Subcutaneous adipose tissue (tissue), 4 donors: ENCODE results near the gene ANKRD23. TPM values are rescaled to one million over a fixed set of nuclear protein-coding genes. Genes with fewer than 3 reads are reported as not detected.

ENCODE experiments used
- total RNA-seq, 4 donors: library from RNA; depleted of rRNA; stranded (reverse); fragments of >200 nt; gene quantifications; one replicate each; pipeline ENCODE4 v1.1.0, GENCODE V29; 2016
- TF ChIP-seq, protein P1 (sequence below): fragments of 450-650 bp; IDR thresholded peaks from one replicate; pipeline ENCODE4 v1.5.1; 2016; ENCODE audit warnings: low read depth, mild to moderate bottlenecking, control low read depth, antibody characterized with exemption, moderate library complexity

ANKRD23 gene
- total RNA-seq, 4 donors from 2014 or later, result 1.7 to 4.3 (median 2.9) TPM; not detected in 1

DNA sequence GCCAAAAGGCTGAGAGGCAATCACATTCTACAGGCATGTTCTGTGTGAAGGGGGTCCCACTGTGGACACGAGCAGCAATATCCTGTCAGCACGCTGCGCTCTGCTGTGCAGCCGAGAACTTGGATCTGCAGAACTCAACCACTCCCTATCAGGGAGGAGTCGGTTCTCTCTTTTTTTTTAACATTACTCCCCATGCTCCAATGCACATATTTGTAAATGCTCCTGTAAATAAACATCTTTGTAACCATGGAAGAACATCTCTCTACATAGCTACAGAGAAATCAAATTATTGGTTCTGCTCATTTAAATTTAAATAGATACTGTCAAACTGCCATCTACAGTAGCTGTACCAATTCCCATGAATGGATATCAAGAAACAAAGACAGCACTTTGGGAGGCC lies 3.0 kb upstream of the ANKRD23 start:
- TF ChIP-seq, protein P1, sequence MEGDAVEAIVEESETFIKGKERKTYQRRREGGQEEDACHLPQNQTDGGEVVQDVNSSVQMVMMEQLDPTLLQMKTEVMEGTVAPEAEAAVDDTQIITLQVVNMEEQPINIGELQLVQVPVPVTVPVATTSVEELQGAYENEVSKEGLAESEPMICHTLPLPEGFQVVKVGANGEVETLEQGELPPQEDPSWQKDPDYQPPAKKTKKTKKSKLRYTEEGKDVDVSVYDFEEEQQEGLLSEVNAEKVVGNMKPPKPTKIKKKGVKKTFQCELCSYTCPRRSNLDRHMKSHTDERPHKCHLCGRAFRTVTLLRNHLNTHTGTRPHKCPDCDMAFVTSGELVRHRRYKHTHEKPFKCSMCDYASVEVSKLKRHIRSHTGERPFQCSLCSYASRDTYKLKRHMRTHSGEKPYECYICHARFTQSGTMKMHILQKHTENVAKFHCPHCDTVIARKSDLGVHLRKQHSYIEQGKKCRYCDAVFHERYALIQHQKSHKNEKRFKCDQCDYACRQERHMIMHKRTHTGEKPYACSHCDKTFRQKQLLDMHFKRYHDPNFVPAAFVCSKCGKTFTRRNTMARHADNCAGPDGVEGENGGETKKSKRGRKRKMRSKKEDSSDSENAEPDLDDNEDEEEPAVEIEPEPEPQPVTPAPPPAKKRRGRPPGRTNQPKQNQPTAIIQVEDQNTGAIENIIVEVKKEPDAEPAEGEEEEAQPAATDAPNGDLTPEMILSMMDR, result no peak

DNA sequence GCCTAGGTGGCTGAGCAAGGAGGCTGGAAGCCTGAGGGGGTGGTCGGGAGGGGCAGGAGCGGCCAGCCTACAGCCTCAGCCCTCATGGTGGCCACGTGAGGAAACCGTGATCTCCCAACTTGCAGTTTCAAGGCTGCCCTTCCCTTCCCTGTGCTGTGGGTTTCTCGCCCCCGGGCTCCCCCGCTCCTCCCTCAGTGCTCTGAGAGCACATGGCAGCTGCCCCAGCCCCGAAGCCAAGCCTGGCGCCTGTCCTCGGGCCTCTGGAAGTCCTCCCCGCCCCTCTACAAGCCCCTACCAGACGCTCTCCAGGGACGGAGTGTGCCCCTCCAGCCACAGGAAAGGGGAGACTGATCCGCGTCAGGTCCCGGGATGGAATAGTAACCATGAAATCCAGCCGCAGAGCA lies 586 bp upstream of the ANKRD23 start:
- TF ChIP-seq, protein P1, result no peak

DNA sequence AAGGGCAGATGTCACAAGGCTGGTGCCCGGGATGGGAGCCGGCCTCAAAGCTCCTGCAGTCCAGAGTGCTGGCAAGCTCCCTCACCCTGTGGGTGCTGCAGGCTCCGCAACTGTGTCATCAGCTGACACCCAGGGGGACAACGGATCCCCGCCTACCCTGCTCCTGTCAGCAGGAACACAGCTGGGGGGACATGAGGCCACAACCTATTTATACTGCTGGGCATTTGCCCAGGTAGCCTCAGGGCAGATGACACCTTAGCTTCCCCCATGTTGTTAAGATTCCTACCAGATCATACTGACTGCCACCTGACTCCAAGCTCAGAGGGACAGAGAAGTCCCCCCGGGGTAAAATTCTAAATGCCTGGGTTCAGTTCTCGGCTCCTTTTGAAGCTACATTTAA lies 1.2 kb downstream of the ANKRD23 start:
- TF ChIP-seq, protein P1, result no peak

DNA sequence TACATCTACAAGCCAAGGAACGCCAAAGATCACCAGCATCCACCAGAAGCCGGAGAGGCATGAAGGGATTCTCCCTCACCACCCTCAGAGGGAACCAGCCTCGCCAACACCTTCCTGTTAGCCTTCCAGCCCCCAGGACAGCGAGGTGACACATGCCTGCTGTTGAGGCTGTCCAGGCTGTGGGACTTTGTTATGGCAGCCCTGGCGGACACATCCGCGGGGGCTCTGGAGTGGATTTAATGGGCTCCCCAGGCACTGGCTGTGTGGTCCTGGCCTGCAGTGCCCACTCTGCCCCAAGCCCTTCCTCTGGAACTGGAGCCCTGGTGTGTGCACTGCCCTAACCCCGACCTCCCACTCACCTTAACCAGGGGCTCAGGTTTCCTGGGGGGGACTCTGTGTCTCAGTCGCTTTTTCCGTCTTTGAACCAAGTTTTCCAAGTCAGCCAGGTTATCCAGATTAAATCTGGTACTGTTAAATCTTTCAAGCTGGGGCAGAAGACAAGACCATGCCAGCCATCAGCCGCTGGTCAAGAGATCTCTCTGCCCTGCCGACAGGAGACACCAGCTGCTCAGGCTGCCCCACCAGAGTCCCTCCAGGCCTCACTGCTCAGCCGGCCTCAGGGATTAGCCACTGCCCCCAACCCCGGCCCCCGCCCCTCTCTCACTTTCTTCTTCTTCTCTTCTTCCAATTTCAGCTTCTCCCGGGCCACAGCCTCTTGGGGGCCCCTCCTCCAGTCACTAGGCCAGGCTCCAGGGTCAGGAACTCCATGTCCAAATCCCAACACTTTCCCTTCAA lies 1.9 kb downstream of the ANKRD23 start:
- TF ChIP-seq, protein P1, result no peak

DNA sequence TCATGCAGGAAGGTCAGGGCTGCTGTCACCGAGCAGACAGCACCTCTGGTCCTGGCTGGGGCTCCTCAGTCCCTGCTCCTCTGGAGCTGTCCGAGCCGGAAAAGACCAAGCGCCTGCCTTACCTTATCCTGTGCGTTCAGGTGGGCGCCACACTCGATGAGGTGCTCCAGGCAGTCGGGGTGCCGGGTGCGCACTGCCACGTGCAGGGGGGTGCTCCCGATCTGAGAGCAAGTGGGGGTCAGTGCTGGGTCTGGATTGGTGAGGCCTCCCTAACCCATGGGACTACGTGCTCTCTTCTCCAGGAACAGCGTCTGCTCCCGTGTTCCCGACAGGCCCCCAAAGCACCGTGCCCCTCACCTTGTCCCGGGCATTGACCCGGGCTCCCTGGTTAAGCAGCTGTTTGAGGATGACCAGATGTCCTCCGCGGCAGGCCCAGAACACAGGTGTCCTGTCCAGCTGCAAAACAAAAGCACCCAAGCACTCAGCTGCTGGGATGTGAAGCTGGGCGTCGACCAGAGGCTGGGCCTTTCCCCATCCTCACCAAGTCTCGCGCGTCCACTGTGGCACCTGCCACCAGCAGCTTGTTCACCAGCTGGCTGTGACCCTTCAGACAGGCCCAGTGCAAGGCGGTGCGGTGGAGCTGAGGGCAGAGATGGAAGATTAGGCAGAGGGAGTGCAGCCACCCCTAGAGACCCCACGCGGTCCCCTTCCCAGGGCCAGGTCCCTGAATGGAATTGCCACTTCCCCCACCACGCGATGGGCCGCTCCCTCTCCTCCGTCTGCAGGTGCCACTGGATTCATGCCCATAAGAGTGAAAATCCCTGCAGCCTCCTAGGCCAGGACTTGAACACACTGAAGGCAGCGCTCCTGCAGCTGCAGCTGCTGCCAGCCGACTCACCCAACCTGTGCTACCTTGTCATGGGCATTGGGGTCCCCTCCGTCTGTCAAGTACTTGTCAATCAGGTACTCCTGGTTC lies 3.7 kb downstream of the ANKRD23 start:
- TF ChIP-seq, protein P1, result no peak

DNA sequence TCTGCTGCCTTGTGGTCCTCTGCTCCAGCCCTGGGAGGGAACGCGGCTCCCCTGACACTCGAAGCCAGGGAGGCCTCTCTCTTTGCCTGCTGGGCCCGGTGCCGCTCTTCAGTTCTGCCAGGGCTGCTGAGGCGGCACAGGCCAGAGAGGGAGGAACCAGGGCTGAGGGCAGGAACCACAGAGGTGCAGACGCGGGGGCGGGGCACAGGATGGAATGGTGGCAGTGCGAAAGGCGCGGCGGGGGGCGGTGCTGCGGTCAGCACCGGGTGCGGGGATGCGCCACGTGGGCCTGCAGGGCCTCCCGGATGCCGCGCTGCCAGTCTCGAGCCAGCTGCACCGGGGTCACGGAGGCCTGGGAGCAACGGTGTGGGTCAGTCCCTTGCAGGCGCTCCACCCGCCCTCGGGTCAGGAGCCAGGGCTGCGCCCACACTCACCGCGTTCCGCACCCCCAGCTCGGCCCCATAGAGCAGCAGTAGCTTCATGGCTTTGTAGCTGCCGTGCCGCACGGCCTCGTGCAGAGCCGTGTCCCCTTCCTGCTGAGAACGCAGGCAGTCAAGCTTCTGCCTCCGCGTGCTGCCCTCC lies 4.4 kb downstream of the ANKRD23 start:
- TF ChIP-seq, protein P1, result no peak
